ENCODE measurements around the gene DNAJC5.

DNA sequence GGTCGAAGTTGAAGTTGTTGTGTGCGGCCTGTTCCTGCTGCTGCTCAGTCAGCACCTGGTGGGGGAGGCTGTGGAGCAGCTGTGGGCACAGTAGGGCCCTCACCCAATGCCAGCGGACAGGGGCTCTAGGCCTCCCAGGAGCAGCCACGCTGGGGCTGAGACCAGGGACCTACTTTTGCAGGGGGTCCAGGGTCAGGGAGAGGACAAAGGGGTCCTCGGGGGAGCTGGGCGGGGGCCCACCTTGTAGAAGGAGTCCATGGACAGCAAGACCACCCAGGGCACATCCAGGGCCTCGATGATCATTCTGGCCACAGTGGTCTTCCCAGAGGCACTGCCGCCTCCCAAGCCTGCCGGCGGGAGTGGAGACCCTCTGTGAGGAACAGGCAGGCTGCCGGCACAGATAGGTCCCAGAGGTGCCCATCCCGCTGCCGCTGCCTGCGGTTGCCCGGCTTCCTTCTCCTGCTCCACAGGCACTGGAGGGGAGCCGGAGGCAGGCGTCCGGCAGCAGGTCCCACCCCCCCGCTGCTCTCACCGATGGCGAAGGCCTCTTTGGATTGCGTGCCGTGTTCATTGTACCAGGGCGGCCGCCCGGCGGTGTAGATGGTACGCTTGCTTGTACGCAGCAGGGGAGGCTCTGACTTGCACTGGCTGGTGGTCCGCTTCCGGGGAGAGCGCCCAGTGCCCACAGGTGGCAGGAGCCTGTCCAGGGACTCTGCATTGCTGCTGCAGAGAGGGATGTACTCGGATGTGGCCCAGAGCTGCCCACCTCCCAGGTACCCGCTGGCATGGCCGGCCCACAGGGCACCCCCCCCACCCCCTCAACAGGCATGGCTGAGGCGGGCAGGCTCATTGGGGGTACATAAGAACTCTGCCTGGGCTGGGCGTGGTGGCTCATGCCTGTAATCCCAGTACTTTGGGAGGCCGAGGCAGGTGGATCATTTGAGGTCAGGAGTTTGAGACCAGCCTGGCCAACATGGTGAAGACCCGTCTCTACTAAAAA lies 51.3 kb downstream of the DNAJC5 start:
- no peak for TF ChIP-seq CTCF (IDR thresholded peaks at IDR 0.05; ENCODE audit: low read length)
- no peak for TF ChIP-seq EZH2 (IDR thresholded peaks at IDR 0.05; ENCODE audit: borderline replicate concordance, low read length)
